Loucy (cell line): Measurements from ENCODE around the gene HMG20B.
"Not testable (repeated sequence)": the region's sequence is repeated elsewhere in the genome, so short reads cannot be mapped to it uniquely, and the experiment has no call there.

Experiments
- H2AFZ ChIP-seq: fragments of 200-600 bp; sonication (generic); 2 replicates; pipeline ENCODE4 v1.6.0; 2016; ENCODE audit warnings: antibody characterized with exemption, mild to moderate bottlenecking, low read length, moderate library complexity
- H3F3A ChIP-seq: fragments of 200-600 bp; 2 replicates; pipeline ENCODE4 v1.6.0; 2016; ENCODE audit warnings: antibody characterized with exemption, low read depth, mild to moderate bottlenecking
- H3K27me3 ChIP-seq: fragments of 200-600 bp; sonication (generic); 2 replicates; pipeline ENCODE4 v1.6.1; 2014; ENCODE audit warnings: low read length, mild to moderate bottlenecking; ENCODE audit not compliant: insufficient read depth, poor library complexity, severe bottlenecking
- H3K36me3 ChIP-seq: fragments of 200-600 bp; sonication (generic); 2 replicates; pipeline ENCODE4 v1.6.1; 2016; ENCODE audit warnings: low read length; ENCODE audit not compliant: insufficient read depth
- H3K4me1 ChIP-seq: fragments of 200-600 bp; sonication (generic); 2 replicates; pipeline ENCODE4 v1.5.1; 2014; ENCODE audit warnings: low read length, mild to moderate bottlenecking; ENCODE audit not compliant: insufficient read depth, poor library complexity, severe bottlenecking
- H3K4me2 ChIP-seq: fragments of 200-600 bp; sonication (generic); 2 replicates; pipeline ENCODE4 v1.6.0; 2014; ENCODE audit warnings: antibody characterized with exemption, low read length, low read depth, mild to moderate bottlenecking; ENCODE audit not compliant: poor library complexity, severe bottlenecking
- H3K4me3 ChIP-seq: fragments of 200-600 bp; sonication (generic); 2 replicates; pipeline ENCODE4 v1.5.1; 2014; ENCODE audit warnings: low read length, mild to moderate bottlenecking, mixed read lengths; ENCODE audit not compliant: poor library complexity, severe bottlenecking
- H3K79me2 ChIP-seq: fragments of 200-600 bp; sonication (generic); 2 replicates; pipeline ENCODE4 v1.6.1; 2014; ENCODE audit warnings: low read length; ENCODE audit not compliant: insufficient read depth
- H3K9ac ChIP-seq: fragments of 200-600 bp; sonication (generic); 2 replicates; pipeline ENCODE4 v1.6.0; 2014; ENCODE audit warnings: mild to moderate bottlenecking, low read depth, low read length, moderate library complexity; ENCODE audit not compliant: poor library complexity, severe bottlenecking
- H3K9me2 ChIP-seq: fragments of 200-600 bp; sonication (generic); replicated peaks from 2 replicates; pipeline ENCODE4 v1.6.1; 2016; ENCODE audit warnings: low read depth, low read length, mixed read lengths
- H3K9me3 ChIP-seq: fragments of 200-600 bp; sonication (generic); 2 replicates; pipeline ENCODE4 v1.6.1; 2014; ENCODE audit warnings: mild to moderate bottlenecking, antibody characterized with exemption, low read length, low read depth; ENCODE audit not compliant: insufficient read depth
- H4K20me1 ChIP-seq: fragments of 200-600 bp; sonication (generic); 2 replicates; pipeline ENCODE4 v1.6.0; 2014; ENCODE audit warnings: antibody characterized with exemption, low read length, mild to moderate bottlenecking; ENCODE audit not compliant: insufficient read depth, poor library complexity, severe bottlenecking
- CTCF ChIP-seq: fragments of 200-600 bp; sonication (generic); conservative IDR thresholded peaks from 2 replicates; pipeline ENCODE4 v1.5.1; 2014; ENCODE audit warnings: mild to moderate bottlenecking, antibody characterized with exemption, low read length
- EZH2phosphoT487 ChIP-seq: fragments of 200-600 bp; IDR thresholded peaks from 2 replicates; pipeline ENCODE4 v1.6.1; 2018; ENCODE audit warnings: antibody characterized with exemption, mild to moderate bottlenecking, moderate library complexity, borderline replicate concordance

HMG20B gene

DNA sequence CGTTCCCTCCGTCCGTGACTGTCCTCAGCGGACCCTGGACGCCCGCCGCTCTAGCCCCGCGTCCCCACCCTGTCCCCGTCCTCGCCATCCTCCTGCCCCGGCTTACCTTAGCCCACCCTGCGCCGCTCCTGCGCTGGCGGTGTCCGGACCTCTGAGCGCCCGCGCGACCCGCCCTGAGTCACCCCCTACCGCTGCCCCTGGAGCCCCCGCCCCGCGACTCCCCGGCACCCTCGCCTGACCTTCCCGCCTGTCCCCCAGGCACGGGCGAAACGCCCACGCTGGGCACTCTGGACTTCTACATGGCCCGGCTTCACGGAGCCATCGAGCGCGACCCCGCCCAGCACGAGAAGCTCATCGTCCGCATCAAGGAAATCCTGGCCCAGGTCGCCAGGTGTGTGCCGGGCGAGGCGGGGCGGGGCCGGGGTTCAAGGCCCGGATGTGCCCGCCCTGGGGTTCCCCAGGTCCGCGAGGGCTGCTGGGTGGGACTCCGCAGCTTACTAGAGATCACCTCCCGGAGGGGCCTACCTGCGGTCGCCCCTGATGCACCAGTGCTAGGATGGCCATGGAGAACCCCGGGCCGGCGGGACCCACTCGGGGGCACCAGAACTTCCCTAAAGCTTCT lies 5.1 kb downstream of the HMG20B start:
- Histone ChIP-seq H3K4me3 (no peak overlapping the region), H3K36me3 (peaks cover 7% of the 10 kb centered on the region; the same call in 1 of the 2 replicates), H3K4me1 (peaks cover 4% of the 10 kb centered on the region), H3K79me2 (peaks cover 9% of the 10 kb centered on the region), H3K9me2 (no peaks in the 10 kb centered on the region), H3K9ac (no peak overlapping the region), H3K9me3 (no peaks in the 10 kb centered on the region), H3K27me3 (no peaks in the 10 kb centered on the region), H3F3A (0 out of 2 replicates have a peak, but pooled peaks cover 3% of the 10 kb centered on the region), H4K20me1 (peaks cover 22% of the 10 kb centered on the region), H3K4me2 (no peak overlapping the region), H2AFZ (no peak overlapping the region)
- TF ChIP-seq CTCF (no peak), EZH2phosphoT487 (no peak)

DNA sequence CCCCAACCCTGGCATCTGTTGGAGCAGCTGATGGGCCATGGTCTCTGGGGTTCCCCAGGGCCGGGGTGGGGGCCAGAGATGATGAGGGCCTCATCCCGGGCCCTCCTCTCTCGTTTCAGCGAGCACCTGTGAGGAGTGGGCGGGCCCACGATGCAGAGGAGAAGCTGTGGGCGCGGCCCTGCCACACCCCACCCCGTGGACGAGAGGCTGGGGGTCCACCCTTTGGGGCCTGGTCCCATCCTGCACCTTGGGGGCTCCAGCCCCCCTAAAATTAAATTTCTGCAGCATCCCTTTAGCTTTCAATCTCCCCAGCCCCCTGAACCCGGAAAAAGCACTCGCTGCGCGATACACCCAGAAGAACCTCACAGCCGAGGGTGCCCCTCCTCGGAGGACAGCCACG lies 5.6 kb downstream of the HMG20B start:
- H4K20me1 ChIP-seq = peaks cover 17% of the 10 kb centered on the region
- H3K36me3 ChIP-seq = peaks cover 7% of the 10 kb centered on the region; the same call in 1 of the 2 replicates
- H3K79me2 ChIP-seq = peaks cover 4% of the 10 kb centered on the region
- H3F3A ChIP-seq = 0 out of 2 replicates have a peak, but pooled peaks cover 3% of the 10 kb centered on the region
- H2AFZ ChIP-seq = no peak overlapping the region
- no peaks in the 10 kb centered on the region for H3K9me2 ChIP-seq
- no peaks in the 10 kb centered on the region for H3K27me3 ChIP-seq
- no peak overlapping the region for H3K4me3 ChIP-seq
- no peaks in the 10 kb centered on the region for H3K9me3 ChIP-seq
- no peak for TF ChIP-seq CTCF
- no peak for TF ChIP-seq EZH2phosphoT487
- no peak overlapping the region for H3K9ac ChIP-seq
- H3K4me1 ChIP-seq = peaks cover 4% of the 10 kb centered on the region
- no peak overlapping the region for H3K4me2 ChIP-seq

GRCh38 chr19:3580156-3580934 lies 7.6 kb downstream of the HMG20B start:
- Histone ChIP-seq H3K9me2 (no peaks in the 10 kb centered on the region), H4K20me1 (no peaks in the 10 kb centered on the region), H3K4me3 (no peak overlapping the region), H3K27me3 (no peaks in the 10 kb centered on the region), H3K4me2 (no peak overlapping the region), H3K9me3 (no peaks in the 10 kb centered on the region), H3K9ac (no peak overlapping the region), H2AFZ (no peak overlapping the region), H3F3A (0 out of 2 replicates have a peak, but pooled peaks cover 3% of the 10 kb centered on the region), H3K36me3 (peaks cover 7% of the 10 kb centered on the region; the same call in 1 of the 2 replicates), H3K4me1 (no peaks in the 10 kb centered on the region), H3K79me2 (no peaks in the 10 kb centered on the region)
- TF ChIP-seq CTCF (no peak), EZH2phosphoT487 (no peak)

DNA sequence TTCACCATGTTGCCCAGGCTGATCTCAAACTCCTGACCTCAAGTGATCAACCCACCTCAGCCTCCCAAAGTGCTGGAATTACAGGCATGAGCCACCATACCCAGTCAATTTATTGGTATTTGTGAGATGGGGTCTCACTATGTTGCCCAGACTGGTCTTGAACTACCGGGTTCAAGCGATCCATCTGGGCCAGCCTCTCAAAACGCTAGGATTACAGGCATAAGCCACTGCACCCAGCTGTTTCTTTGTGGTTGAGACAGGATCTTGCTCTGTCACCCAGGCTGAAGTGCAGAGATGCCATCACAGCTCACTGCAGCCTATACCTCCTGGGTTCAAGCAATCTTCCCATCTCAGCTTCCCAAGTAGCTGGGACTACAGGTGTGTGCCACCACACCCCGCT lies 9.0 kb downstream of the HMG20B start:
- not testable (repeated sequence) for H3K4me1 ChIP-seq, H4K20me1 ChIP-seq, H3K9me3 ChIP-seq, H3K79me2 ChIP-seq, H3K27me3 ChIP-seq, H3K4me2 ChIP-seq, H3K36me3 ChIP-seq, H3K9ac ChIP-seq, H2AFZ ChIP-seq, H3K9me2 ChIP-seq, H3K4me3 ChIP-seq, H3F3A ChIP-seq

DNA sequence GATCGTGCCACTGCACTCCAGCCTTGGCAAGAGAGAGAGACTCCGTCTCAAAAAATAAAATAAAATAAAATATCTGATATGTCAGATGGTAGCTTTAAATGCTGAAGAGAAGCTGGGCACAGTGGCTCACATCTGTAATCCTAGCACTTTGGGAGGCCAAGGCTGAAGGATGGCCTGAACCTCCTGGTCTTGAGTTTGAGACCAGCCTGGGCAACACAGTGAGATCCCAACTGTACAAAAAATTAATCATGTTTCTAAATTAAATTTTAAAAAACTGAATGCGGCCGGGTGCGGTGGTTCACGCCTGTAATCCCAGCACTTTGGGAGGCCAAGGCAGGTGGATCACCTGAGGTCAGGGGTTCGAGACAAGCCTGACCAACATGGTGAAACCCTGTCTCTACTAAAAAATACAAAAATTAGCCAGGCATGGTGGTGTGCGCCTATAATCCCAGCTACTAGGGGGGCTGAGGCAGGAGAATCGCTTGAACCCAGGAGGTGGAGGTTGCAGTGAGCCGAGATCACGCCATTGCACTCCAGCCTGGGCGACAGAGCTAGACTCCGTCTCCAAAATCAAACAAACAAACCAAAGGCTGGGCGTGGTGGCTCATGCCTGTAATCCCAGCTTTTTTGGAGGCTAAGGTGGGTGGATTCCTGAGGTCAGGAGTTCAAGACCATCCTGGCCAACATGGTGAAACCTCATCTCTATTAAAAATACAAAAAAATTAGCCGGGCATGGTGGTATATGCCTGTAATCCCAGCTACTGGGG lies 11.5 kb downstream of the HMG20B start:
- H3K79me2 ChIP-seq, H3K9me3 ChIP-seq, H3K9ac ChIP-seq, H3K9me2 ChIP-seq, H3K4me3 ChIP-seq, H2AFZ ChIP-seq, H3F3A ChIP-seq, H3K27me3 ChIP-seq, H4K20me1 ChIP-seq, H3K4me2 ChIP-seq, H3K36me3 ChIP-seq, H3K4me1 ChIP-seq: not testable (repeated sequence)
